Esophagus muscularis mucosa (tissue), 4 donors: ENCODE data around the gene AHRR. TPM values are rescaled to one million over a fixed set of nuclear protein-coding genes. Genes with fewer than 3 reads are reported as not detected.

ENCODE experiments used
- DNase-seq: peaks from one replicate; pipeline ENCODE4 v3.0.0-alpha.2; 2017; ENCODE audit errors: extremely low spot score
- H3K27ac ChIP-seq, 4 donors: fragments of 200-600 bp; sonication (generic); replicated peaks in 1 of 4; 1 replicate in 3 of 4; 2 replicates in 1 of 4; pipeline ENCODE4 v1.5.1; 2016 to 2019; ENCODE audit warnings: mild to moderate bottlenecking in 1 of 4
- H3K27me3 ChIP-seq, 4 donors: fragments of 200-600 bp; sonication (generic); one replicate each; pipeline versions ENCODE4 v1.5.1 to v1.6.0; 2016 to 2019
- H3K36me3 ChIP-seq, 4 donors: fragments of 200-600 bp; sonication (generic); one replicate each; pipeline ENCODE4 v1.5.1; 2016 to 2019
- H3K4me1 ChIP-seq, 4 donors: fragments of 200-600 bp; sonication (generic); one replicate each; pipeline ENCODE4 v1.5.1; 2016 to 2019
- H3K4me3 ChIP-seq, 4 donors: fragments of 200-600 bp; sonication (generic); 1 replicate in 2 of 4; 2 replicates in 2 of 4; pipeline ENCODE4 v1.5.1; 2016 to 2019; ENCODE audit warnings: mild to moderate bottlenecking in 4 of 4, moderate library complexity in 1 of 4
- H3K9me3 ChIP-seq, 4 donors: fragments of 200-600 bp; sonication (generic); 1 replicate in 3 of 4; 2 replicates in 1 of 4; pipeline ENCODE4 v1.5.1; 2016 to 2019
- EP300 ChIP-seq: sonication (generic); formaldehyde crosslinking; IDR thresholded peaks from one replicate; pipeline ENCODE4 v1.6.1; 2017; ENCODE audit warnings: antibody characterized with exemption
- POLR2A ChIP-seq: fragments of 450-650 bp; IDR thresholded peaks from one replicate; pipeline ENCODE4 v1.6.1; 2017; ENCODE audit warnings: antibody characterized with exemption, moderate library complexity, mild to moderate bottlenecking, low read depth
- POLR2AphosphoS5 ChIP-seq, 2 donors: sonication (generic); formaldehyde crosslinking; IDR thresholded peaks; one replicate each; pipeline ENCODE4 v1.6.1; 2017; ENCODE audit warnings: antibody characterized with exemption in 2 of 2
- WGBS: methylation state at CpG from one replicate; pipeline ENCODE4 v1.1.5; 2018; 5-methylcytosine and 5-hydroxymethylcytosine counted together
- intact Hi-C: fragments of 100-400 bp; cut with DNase I; formaldehyde crosslinking; loops from one replicate; pipeline ENCODE4 v1.15.1; 2023
- total RNA-seq, 4 donors: library from RNA; depleted of rRNA; stranded (reverse); fragments of >200 nt; gene quantifications; one replicate each; pipeline versions ENCODE4 v1.1.0 to v1.2.1, GENCODE V29; 2016
- TF ChIP-seq, protein P1 (sequence below), 3 experiments: fragments of 200-600 bp in 2 of 3; fragments of 450-650 bp in 1 of 3; sonication (generic) in 2 of 3; IDR thresholded peaks; one replicate each; pipeline ENCODE4 v1.5.1; 2017 to 2019; ENCODE audit warnings: antibody characterized with exemption in 3 of 3, mild to moderate bottlenecking in 2 of 3, moderate library complexity in 1 of 3

AHRR gene
- total RNA-seq, 4 donors from 2014 or later = 0.33 to 5.5 (median 0.86) TPM

DNA sequence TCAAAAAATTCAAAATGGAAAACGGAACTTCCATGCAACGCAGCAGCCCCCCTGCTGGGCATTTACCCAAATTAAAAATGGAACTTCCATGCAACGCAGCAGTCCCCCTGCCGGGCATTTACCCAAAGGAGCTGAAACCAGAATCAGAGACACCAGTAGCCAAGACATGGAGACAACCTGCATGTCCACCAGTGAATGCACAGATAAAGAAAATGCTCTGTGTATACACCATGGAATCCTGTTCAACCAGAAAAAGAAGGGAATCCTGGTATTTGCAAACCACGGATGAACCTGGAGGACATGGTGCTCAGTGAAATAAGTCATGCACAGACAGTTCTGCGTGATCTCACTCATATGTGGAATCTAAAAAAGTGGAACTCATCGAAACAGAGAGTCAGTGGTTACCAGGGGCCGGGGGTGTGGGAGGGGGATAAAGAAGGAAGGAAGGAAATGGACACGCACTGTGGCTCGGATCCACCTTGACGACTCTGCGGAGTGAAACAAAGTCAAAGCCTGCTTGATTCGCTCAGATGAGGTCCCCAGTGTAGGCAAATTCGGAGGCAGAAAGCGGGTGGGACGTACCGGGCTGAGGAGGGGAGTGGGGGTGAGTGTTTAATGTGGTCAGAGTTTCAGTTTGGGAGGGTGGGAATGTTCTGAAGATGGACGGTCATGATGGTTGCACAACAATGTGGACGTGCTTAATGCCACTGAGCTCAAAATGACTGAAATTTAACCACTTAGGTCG is 81.3 kb downstream of the AHRR start:
- Histone ChIP-seq H3K36me3 (no peaks in the 10 kb centered on the region), H3K4me1 (peaks cover 13 to 15% (median 14%) of the 10 kb centered on the region in 4 donors), H3K27ac (no peak overlapping the region), H3K27me3 (peaks cover 0 to 35% (median 0%) of the 10 kb centered on the region in 4 donors), H3K9me3 (no peaks in the 10 kb centered on the region), H3K4me3 (no peak overlapping the region)
- TF ChIP-seq POLR2AphosphoS5 (IDR thresholded peaks at IDR 0.05) = no peak
- TF ChIP-seq, protein P1, sequence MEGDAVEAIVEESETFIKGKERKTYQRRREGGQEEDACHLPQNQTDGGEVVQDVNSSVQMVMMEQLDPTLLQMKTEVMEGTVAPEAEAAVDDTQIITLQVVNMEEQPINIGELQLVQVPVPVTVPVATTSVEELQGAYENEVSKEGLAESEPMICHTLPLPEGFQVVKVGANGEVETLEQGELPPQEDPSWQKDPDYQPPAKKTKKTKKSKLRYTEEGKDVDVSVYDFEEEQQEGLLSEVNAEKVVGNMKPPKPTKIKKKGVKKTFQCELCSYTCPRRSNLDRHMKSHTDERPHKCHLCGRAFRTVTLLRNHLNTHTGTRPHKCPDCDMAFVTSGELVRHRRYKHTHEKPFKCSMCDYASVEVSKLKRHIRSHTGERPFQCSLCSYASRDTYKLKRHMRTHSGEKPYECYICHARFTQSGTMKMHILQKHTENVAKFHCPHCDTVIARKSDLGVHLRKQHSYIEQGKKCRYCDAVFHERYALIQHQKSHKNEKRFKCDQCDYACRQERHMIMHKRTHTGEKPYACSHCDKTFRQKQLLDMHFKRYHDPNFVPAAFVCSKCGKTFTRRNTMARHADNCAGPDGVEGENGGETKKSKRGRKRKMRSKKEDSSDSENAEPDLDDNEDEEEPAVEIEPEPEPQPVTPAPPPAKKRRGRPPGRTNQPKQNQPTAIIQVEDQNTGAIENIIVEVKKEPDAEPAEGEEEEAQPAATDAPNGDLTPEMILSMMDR (IDR thresholded peaks at IDR 0.05) = no peak
- no peak for TF ChIP-seq POLR2A
- TF ChIP-seq EP300 = no peak
- intact Hi-C loops = no loop called here
- DNase-seq = peak; percentile 82
- WGBS = 81% methylated on average over 19 of the region's 20 CpGs

DNA sequence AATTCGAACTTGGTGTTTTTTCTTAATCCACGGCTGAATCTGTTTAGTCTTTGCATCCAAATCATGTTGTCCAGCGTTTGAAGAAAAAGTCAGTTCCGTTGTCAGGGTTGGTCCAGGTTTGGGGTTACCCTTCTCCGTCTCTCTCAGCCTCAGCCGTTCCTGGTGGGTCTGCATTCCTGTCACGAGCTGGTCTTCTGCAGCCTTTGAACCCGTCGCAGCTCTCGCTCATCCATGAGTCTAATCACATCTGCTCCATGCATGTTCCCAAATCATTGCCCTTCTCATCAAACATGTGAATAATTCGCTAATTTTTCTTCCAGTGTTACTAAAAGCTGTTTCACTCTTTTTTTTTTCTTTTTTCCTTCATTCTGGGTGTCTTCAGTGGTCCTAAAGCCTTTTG is 82.5 kb downstream of the AHRR start:
- Histone ChIP-seq H3K27ac (no peak overlapping the region), H3K27me3 (peaks cover 0 to 28% (median 0%) of the 10 kb centered on the region in 4 donors), H3K4me1 (peaks cover 13 to 15% (median 14%) of the 10 kb centered on the region in 4 donors), H3K36me3 (no peaks in the 10 kb centered on the region), H3K4me3 (no peak overlapping the region), H3K9me3 (no peaks in the 10 kb centered on the region)
- no peak for TF ChIP-seq POLR2AphosphoS5 (IDR thresholded peaks at IDR 0.05)
- TF ChIP-seq POLR2A = no peak
- TF ChIP-seq, protein P1 (IDR thresholded peaks at IDR 0.05) = no peak
- no peak for TF ChIP-seq EP300
- 95% methylated on average over 11 of the region's 11 CpGs for WGBS
- peak; percentile 17 for DNase-seq
- intact Hi-C loops = no loop called here

DNA sequence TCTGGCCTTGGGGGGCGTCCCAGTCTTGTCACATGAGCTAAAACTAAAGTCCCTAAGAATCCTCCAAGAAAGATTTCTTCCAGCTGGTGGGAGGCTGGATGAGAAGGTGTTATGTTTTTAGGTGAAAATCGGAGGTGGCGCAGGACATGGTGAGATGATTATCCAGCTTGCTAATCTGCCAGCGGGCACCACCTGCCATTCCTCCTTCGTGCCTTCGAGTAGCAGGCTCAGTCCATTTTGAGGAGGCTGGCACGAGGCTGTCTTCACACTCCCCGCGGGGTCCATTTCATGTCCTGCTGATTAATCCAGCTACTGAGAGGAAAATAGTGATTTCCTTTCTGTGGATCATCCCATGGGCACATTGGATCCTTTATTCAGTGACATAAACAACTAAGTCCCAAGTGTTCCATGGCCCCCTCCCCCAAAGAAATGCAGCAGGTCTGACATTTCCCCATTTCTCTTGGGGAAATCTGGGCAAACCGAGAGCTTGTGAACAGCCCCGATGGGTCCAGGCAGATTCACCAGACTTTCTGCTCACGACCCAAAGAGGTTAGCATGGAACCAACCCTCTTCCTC is 83.2 kb downstream of the AHRR start:
- Histone ChIP-seq H3K9me3 (no peaks in the 10 kb centered on the region), H3K4me1 (peaks cover 6 to 9% (median 8%) of the 10 kb centered on the region in 4 donors), H3K27ac (no peak overlapping the region), H3K4me3 (no peak overlapping the region), H3K27me3 (peaks cover 0 to 20% (median 0%) of the 10 kb centered on the region in 4 donors), H3K36me3 (no peaks in the 10 kb centered on the region)
- 89% methylated on average over 12 of the region's 12 CpGs for WGBS
- TF ChIP-seq EP300 (no peak), POLR2A (no peak), POLR2AphosphoS5 (IDR thresholded peaks at IDR 0.05) (no peak)
- TF ChIP-seq, protein P1 (IDR thresholded peaks at IDR 0.05) = no peak
- peak; percentile 83 for DNase-seq
- intact Hi-C loops = no loop called here

DNA sequence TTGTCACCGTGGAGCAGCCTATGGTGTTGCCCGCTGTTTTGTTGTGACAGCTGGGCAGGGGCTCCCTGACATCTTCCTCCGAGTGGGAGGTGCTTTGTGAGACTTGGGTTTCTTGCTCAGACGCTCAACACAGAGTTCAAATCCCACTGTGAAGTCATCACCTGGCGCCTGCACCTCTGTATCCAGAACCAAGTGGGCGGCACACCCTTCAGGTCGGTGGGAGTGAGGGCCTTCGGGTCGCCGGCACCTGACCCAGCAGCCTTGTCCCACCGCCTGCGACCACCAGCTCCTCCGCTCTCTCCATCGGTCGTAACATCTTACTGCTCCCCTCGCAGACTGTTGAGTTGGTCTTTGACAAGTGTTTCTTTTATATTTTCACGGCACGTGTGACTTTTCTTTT is 83.9 kb downstream of the AHRR start:
- H3K27me3 ChIP-seq = peaks cover 0 to 19% (median 0%) of the 10 kb centered on the region in 4 donors
- H3K36me3 ChIP-seq = no peaks in the 10 kb centered on the region
- H3K4me1 ChIP-seq = peaks cover 0 to 2% (median 1%) of the 10 kb centered on the region in 4 donors
- H3K27ac ChIP-seq = no peak overlapping the region
- TF ChIP-seq EP300 (no peak), POLR2A (no peak)
- TF ChIP-seq, protein P1 (IDR thresholded peaks at IDR 0.05) = no peak
- DNase-seq = no peak
- no peaks in the 10 kb centered on the region for H3K9me3 ChIP-seq
- WGBS = 89% methylated on average over 18 of the region's 18 CpGs
- intact Hi-C loops = no loop called here
- no peak overlapping the region for H3K4me3 ChIP-seq
